HG02884 (cell line): ENCODE results near the gene ANKRD16.
"Not testable (repeated sequence)": the region's sequence is repeated elsewhere in the genome, so short reads cannot be mapped to it uniquely, and the experiment has no call there.

Source experiments
- ATAC-seq: cut with Tn5 transposase; IDR thresholded peaks from one replicate; pipeline ENCODE4 v1.9.1; 2021; ENCODE audit warnings: mild to moderate bottlenecking, moderate library complexity; ENCODE audit not compliant: unreplicated experiment

The ANKRD16 gene

GRCh38 chr10:5889624-5890451 lies at the start of gene ANKRD16, which contains the start of gene FBH1:
ANKRD16 (minus strand) TSS chr10:5889893; CDS start chr10:5889354, 539 bp downstream.
FBH1 (plus strand) TSS chr10:5890243; CDS start chr10:5890346, 103 bp downstream.
- peak; percentile 81 for ATAC-seq

GRCh38 chr10:5938291-5938690 lies 48.6 kb upstream of the ANKRD16 start:
- ATAC-seq, result no peak

- ATAC-seq, result no peak
These were observed 47.3 kb upstream of the ANKRD16 start for GRCh38 chr10:5937016-5937415.

GRCh38 chr10:5935628-5936027 lies 45.9 kb upstream of the ANKRD16 start:
- ATAC-seq, result no peak

GRCh38 chr10:5933909-5934546 lies 44.3 kb upstream of the ANKRD16 start:
- no peak for ATAC-seq

- no peak for ATAC-seq
These were observed 42.7 kb upstream of the ANKRD16 start for GRCh38 chr10:5932345-5932744.

GRCh38 chr10:5930272-5930671 lies 40.6 kb upstream of the ANKRD16 start:
- ATAC-seq, result no peak

- ATAC-seq, result no peak
These were observed 39.7 kb upstream of the ANKRD16 start for GRCh38 chr10:5929442-5929841.

GRCh38 chr10:5927306-5927705 lies 37.6 kb upstream of the ANKRD16 start:
- no peak for ATAC-seq

GRCh38 chr10:5924889-5925288 lies 35.2 kb upstream of the ANKRD16 start:
- no peak for ATAC-seq

- no peak for ATAC-seq
These were observed 32.1 kb upstream of the ANKRD16 start for GRCh38 chr10:5921746-5922145.

GRCh38 chr10:5919568-5919967 lies 29.9 kb upstream of the ANKRD16 start:
- no peak for ATAC-seq

- ATAC-seq, result no peak
These were observed 29.1 kb upstream of the ANKRD16 start for GRCh38 chr10:5918763-5919162.

GRCh38 chr10:5917305-5917704 lies 27.6 kb upstream of the ANKRD16 start:
- no peak for ATAC-seq

- ATAC-seq, result no peak
These were observed 25.8 kb upstream of the ANKRD16 start for GRCh38 chr10:5915451-5915850.

- ATAC-seq, result no peak
These were observed 24.0 kb upstream of the ANKRD16 start for GRCh38 chr10:5913736-5914135.

- ATAC-seq, result no peak
These were observed 22.0 kb upstream of the ANKRD16 start for GRCh38 chr10:5911670-5912069.

GRCh38 chr10:5910323-5911100 lies 20.8 kb upstream of the ANKRD16 start:
- no peak for ATAC-seq

GRCh38 chr10:5908676-5909075 lies 19.0 kb upstream of the ANKRD16 start:
- ATAC-seq, result not testable (repeated sequence)

GRCh38 chr10:5906651-5907050 lies 17.0 kb upstream of the ANKRD16 start:
- no peak for ATAC-seq

- no peak for ATAC-seq
These were observed 16.3 kb upstream of the ANKRD16 start for GRCh38 chr10:5905854-5906507.
